Measurements from ENCODE around the gene SNX5.
"Not testable (repeated sequence)": the region's sequence is repeated elsewhere in the genome, so short reads cannot be mapped to it uniquely, and the experiment has no call there.

Gene SNX5

GRCh38 chr20:17960927-17961586 is 7.5 kb downstream of the SNX5 start:
- no peak for TF ChIP-seq CTCF (IDR thresholded peaks at IDR 0.05; ENCODE audit: control insufficient read depth, extremely low read depth, insufficient read depth)
- H3K4me3 ChIP-seq (ENCODE audit: low read depth, low read length) = no peak overlapping the region
- DNase-seq (ENCODE audit: low read depth) = no peak

GRCh38 chr20:17960400-17960885 is 8.2 kb downstream of the SNX5 start:
- not testable (repeated sequence) for DNase-seq (ENCODE audit: low read depth); H3K4me3 ChIP-seq (ENCODE audit: low read depth, low read length)

GRCh38 chr20:17959257-17959627 is 9.4 kb downstream of the SNX5 start:
- no peak overlapping the region for H3K4me3 ChIP-seq (ENCODE audit: low read depth, low read length)
- TF ChIP-seq CTCF (IDR thresholded peaks at IDR 0.05; ENCODE audit: control insufficient read depth, extremely low read depth, insufficient read depth) = no peak
- no peak for DNase-seq (ENCODE audit: low read depth)

GRCh38 chr20:17958373-17959256 is 10.0 kb downstream of the SNX5 start:
- no peak overlapping the region for H3K4me3 ChIP-seq (ENCODE audit: low read depth, low read length)
- DNase-seq (ENCODE audit: low read depth) = no peak
- no peak for TF ChIP-seq CTCF (IDR thresholded peaks at IDR 0.05; ENCODE audit: control insufficient read depth, extremely low read depth, insufficient read depth)

- TF ChIP-seq CTCF (IDR thresholded peaks at IDR 0.05; ENCODE audit: control insufficient read depth, extremely low read depth, insufficient read depth) = no peak
- DNase-seq (ENCODE audit: low read depth) = no peak
- H3K4me3 ChIP-seq (ENCODE audit: low read depth, low read length) = no peak overlapping the region
Observed at GRCh38 chr20:17957505-17958363, 10.9 kb downstream of the SNX5 start.

GRCh38 chr20:17956099-17956685 is 12.4 kb downstream of the SNX5 start:
- H3K4me3 ChIP-seq (ENCODE audit: low read depth, low read length) = no peak overlapping the region
- no peak for TF ChIP-seq CTCF (IDR thresholded peaks at IDR 0.05; ENCODE audit: control insufficient read depth, extremely low read depth, insufficient read depth)
- DNase-seq (ENCODE audit: low read depth) = no peak
